Stomach (tissue), 4 donors: ENCODE measurements around the gene DACT2.
"Not testable (repeated sequence)": the region's sequence is repeated elsewhere in the genome, so short reads cannot be mapped to it uniquely, and the experiment has no call there.

ENCODE experiments used
- EP300 ChIP-seq: sonication (generic); formaldehyde crosslinking; IDR thresholded peaks from one replicate; pipeline ENCODE4 v1.6.1; 2017; ENCODE audit warnings: antibody characterized with exemption
- POLR2A ChIP-seq, 4 donors: fragments of 450-650 bp; IDR thresholded peaks; one replicate each; pipeline ENCODE4 v1.6.1; 2016; ENCODE audit warnings: antibody characterized with exemption in 4 of 4, control low read depth in 2 of 4, mild to moderate bottlenecking in 1 of 4, moderate library complexity in 1 of 4
- POLR2AphosphoS5 ChIP-seq, 3 donors: sonication (generic); formaldehyde crosslinking; IDR thresholded peaks; one replicate each; pipeline ENCODE4 v1.6.1; 2016; ENCODE audit warnings: antibody characterized with exemption in 3 of 3
- TF ChIP-seq, protein P1 (sequence below), 7 experiments: fragments of 450-650 bp in 4 of 7; fragments of 200-600 bp in 3 of 7; sonication (generic) in 3 of 7; IDR thresholded peaks; one replicate each; pipeline ENCODE4 v1.5.1; 2016 to 2019; ENCODE audit warnings: antibody characterized with exemption in 7 of 7, control low read depth in 2 of 7, mild to moderate bottlenecking in 1 of 7

GRCh38 chr6:168312125-168312507 lies 7.5 kb downstream of the DACT2 start:
- TF ChIP-seq POLR2A (IDR thresholded peaks at IDR 0.05); POLR2AphosphoS5 (IDR thresholded peaks at IDR 0.05); EP300: not testable (repeated sequence)
- TF ChIP-seq, protein P1, sequence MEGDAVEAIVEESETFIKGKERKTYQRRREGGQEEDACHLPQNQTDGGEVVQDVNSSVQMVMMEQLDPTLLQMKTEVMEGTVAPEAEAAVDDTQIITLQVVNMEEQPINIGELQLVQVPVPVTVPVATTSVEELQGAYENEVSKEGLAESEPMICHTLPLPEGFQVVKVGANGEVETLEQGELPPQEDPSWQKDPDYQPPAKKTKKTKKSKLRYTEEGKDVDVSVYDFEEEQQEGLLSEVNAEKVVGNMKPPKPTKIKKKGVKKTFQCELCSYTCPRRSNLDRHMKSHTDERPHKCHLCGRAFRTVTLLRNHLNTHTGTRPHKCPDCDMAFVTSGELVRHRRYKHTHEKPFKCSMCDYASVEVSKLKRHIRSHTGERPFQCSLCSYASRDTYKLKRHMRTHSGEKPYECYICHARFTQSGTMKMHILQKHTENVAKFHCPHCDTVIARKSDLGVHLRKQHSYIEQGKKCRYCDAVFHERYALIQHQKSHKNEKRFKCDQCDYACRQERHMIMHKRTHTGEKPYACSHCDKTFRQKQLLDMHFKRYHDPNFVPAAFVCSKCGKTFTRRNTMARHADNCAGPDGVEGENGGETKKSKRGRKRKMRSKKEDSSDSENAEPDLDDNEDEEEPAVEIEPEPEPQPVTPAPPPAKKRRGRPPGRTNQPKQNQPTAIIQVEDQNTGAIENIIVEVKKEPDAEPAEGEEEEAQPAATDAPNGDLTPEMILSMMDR (IDR thresholded peaks at IDR 0.05) = not testable (repeated sequence)
